ENCODE measurements around the gene SLC4A3.

DNA sequence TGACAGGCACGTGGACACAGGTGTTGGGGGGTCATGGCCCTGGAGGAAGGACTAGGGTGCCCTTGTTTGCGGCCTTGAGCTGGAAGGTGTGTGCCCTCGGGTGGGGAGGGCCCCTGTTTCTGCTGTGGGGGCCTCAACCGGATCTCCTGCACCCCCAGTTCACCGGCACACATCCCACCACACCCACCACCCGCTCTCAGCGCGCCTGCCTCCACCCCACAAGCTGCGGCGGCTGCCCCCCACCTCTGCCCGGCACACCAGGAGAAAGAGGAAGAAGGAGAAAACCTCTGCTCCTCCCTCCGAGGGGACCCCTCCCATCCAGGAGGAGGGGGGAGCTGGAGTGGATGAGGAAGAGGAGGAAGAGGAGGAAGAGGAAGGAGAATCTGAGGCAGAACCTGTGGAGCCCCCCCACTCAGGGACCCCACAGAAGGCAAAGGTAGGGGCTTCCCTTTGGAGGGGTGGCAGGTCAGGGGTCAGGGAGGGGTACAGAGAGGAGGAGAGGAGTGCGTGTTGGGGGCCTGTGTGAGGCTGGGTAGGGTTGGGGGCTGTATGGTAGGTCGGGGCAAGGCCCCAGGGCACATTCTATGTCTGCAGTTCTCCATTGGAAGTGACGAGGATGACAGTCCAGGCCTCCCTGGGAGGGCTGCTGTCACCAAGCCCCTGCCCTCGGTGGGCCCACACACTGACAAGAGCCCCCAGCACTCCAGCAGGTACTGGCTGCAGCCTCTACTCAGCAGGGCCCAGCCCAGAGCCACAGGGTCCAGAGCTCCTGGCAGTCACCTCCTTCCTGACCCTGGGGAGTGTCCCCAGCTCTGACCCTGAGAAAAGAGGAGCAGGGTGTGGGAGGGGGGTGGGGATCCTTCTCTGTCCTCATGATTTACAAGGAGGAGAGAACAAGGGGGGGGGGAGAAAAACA, 1.8 kb downstream of the SLC4A3 start:
- TF ChIP-seq, protein P1, sequence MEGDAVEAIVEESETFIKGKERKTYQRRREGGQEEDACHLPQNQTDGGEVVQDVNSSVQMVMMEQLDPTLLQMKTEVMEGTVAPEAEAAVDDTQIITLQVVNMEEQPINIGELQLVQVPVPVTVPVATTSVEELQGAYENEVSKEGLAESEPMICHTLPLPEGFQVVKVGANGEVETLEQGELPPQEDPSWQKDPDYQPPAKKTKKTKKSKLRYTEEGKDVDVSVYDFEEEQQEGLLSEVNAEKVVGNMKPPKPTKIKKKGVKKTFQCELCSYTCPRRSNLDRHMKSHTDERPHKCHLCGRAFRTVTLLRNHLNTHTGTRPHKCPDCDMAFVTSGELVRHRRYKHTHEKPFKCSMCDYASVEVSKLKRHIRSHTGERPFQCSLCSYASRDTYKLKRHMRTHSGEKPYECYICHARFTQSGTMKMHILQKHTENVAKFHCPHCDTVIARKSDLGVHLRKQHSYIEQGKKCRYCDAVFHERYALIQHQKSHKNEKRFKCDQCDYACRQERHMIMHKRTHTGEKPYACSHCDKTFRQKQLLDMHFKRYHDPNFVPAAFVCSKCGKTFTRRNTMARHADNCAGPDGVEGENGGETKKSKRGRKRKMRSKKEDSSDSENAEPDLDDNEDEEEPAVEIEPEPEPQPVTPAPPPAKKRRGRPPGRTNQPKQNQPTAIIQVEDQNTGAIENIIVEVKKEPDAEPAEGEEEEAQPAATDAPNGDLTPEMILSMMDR (conservative IDR thresholded peaks at IDR 0.05): no peak
- no peak for TF ChIP-seq ZFX (IDR thresholded peaks at IDR 0.05)
